ENCODE data around the gene PPP2R3A. TPM values are rescaled to one million over a fixed set of nuclear protein-coding genes. Genes with fewer than 3 reads are reported as not detected.

The PPP2R3A gene
- total and polyA plus RNA-seq, 9 of the 15 experiments (the other 6 are each of a cell fraction or from before 2014, with no cell fraction given), result 0.10 to 0.50 (median 0.24) TPM

- TF ChIP-seq MEIS2 (IDR thresholded peaks at IDR 0.05; ENCODE audit: partially characterized antibody), result peak; percentile 95
- no peak for TF ChIP-seq ZNF766 (CRISPR knock-in tag; conservative IDR thresholded peaks at IDR 0.05)
- TF ChIP-seq NRF1 (conservative IDR thresholded peaks at IDR 0.05 in 1 of 2, IDR thresholded peaks at IDR 0.05 in 1 of 2), result peak; percentile 100
- peak in 1 of 2 experiments; percentile 78; a peak in 1 of 3 replicates for TF ChIP-seq CBX3 (IDR thresholded peaks at IDR 0.05; ENCODE audit: borderline replicate concordance in 1 of 2, low read length in 2 of 2)
- no peak for TF ChIP-seq BRF2 (IDR thresholded peaks at IDR 0.05; ENCODE audit: borderline replicate concordance, insufficient read depth, insufficient read length)
- TF ChIP-seq GABPA (tag; conservative IDR thresholded peaks at IDR 0.05; ENCODE audit: low read depth), result 0 out of 2 replicates have a peak, but pooled peaks have one; percentile 4
- no peak for TF ChIP-seq RAD21 (CRISPR knock-in tag; conservative IDR thresholded peaks at IDR 0.05 in 1 of 2, IDR thresholded peaks at IDR 0.05 in 1 of 2)
- TF ChIP-seq ZNF436 (CRISPR knock-in tag; IDR thresholded peaks at IDR 0.05), result no peak
- TF ChIP-seq HMBOX1 (IDR thresholded peaks at IDR 0.05), result no peak
- no peak for TF ChIP-seq ZFP91 (CRISPR knock-in tag; IDR thresholded peaks at IDR 0.05)
- no peak for TF ChIP-seq ETV6 (IDR thresholded peaks at IDR 0.05; ENCODE audit: borderline replicate concordance in 1 of 2, low read depth in 2 of 2, low read length in 1 of 2)
- peak; percentile 93 for TF ChIP-seq ETV6 (CRISPR knock-in tag; IDR thresholded peaks at IDR 0.05; ENCODE audit: borderline replicate concordance)
- TF ChIP-seq MTA2 (IDR thresholded peaks at IDR 0.05; ENCODE audit: low read depth), result no peak
- TF ChIP-seq DIDO1 (tag; IDR thresholded peaks at IDR 0.05; ENCODE audit: low read depth), result no peak
- TF ChIP-seq KAT8 (IDR thresholded peaks at IDR 0.05; ENCODE audit: low read depth), result no peak
- TF ChIP-seq MLLT1 (IDR thresholded peaks at IDR 0.05), result no peak
- peak; percentile 56; the same call in 1 of the 2 replicates for TF ChIP-seq TOE1 (IDR thresholded peaks at IDR 0.05; ENCODE audit: borderline replicate concordance)
- TF ChIP-seq TOE1 (CRISPR knock-in tag; IDR thresholded peaks at IDR 0.05; ENCODE audit: borderline replicate concordance, low read depth), result peak; percentile 84; the same call in 1 of the 2 replicates
- no peak for TF ChIP-seq RNF219 (CRISPR knock-in tag; IDR thresholded peaks at IDR 0.05)
Measured at GRCh38 chr3:136196401-136197158, 231.1 kb downstream of the PPP2R3A start (continued).

All from K562 (cell line).